GM12864 (cell line): ENCODE results near the gene CCSER1.

Source experiments
- DNase-seq: peaks from one replicate; pipeline ENCODE4 v3.0.0-alpha.2; 2011; ENCODE audit warnings: low read depth
- H3K4me3 ChIP-seq: 2 replicates; pipeline ENCODE4 v1.5.1; 2011; ENCODE audit warnings: mild to moderate bottlenecking, low read depth, low read length, control low read depth
- CTCF ChIP-seq: IDR thresholded peaks from 2 replicates; pipeline ENCODE4 v1.5.1; 2011; ENCODE audit warnings: low read depth, mild to moderate bottlenecking, moderate library complexity, low read length, control low read depth, inconsistent platforms; ENCODE audit errors: missing control alignments

CCSER1 gene

GRCh38 chr4:90254357-90254756 is 127.2 kb downstream of the CCSER1 start:
- H3K4me3 ChIP-seq, result no peak overlapping the region
- TF ChIP-seq CTCF, result no peak
- no peak for DNase-seq

- no peak for DNase-seq
- TF ChIP-seq CTCF, result no peak
- no peak overlapping the region for H3K4me3 ChIP-seq
Measured at GRCh38 chr4:90274175-90274574, 147.0 kb downstream of the CCSER1 start.

GRCh38 chr4:90280954-90281353 is 153.8 kb downstream of the CCSER1 start:
- no peak for DNase-seq
- no peak overlapping the region for H3K4me3 ChIP-seq
- TF ChIP-seq CTCF, result no peak

GRCh38 chr4:90281541-90282355 is 154.6 kb downstream of the CCSER1 start:
- no peak for DNase-seq
- TF ChIP-seq CTCF, result no peak

GRCh38 chr4:90290345-90290744 is 163.2 kb downstream of the CCSER1 start:
- H3K4me3 ChIP-seq, result no peak overlapping the region
- DNase-seq, result no peak

More at GRCh38 chr4:90281541-90282355, 154.6 kb downstream of the CCSER1 start:
- H3K4me3 ChIP-seq, result no peak overlapping the region

GRCh38 chr4:90292438-90292837 is 165.2 kb downstream of the CCSER1 start:
- no peak for DNase-seq
- no peak overlapping the region for H3K4me3 ChIP-seq
- no peak for TF ChIP-seq CTCF

More at GRCh38 chr4:90290345-90290744, 163.2 kb downstream of the CCSER1 start:
- TF ChIP-seq CTCF, result no peak

- DNase-seq, result no peak
- peak; percentile 16 for TF ChIP-seq CTCF
- no peak overlapping the region for H3K4me3 ChIP-seq
Measured at GRCh38 chr4:90293320-90293719, 166.1 kb downstream of the CCSER1 start.
